Medulla oblongata (tissue), 1 donor: ENCODE data around the gene CD300LG.
"Not testable (repeated sequence)": the region's sequence is repeated elsewhere in the genome, so short reads cannot be mapped to it uniquely, and the experiment has no call there.

ENCODE experiments used
- DNase-seq: peaks from one replicate; pipeline ENCODE4 v3.0.0-alpha.2; 2015; ENCODE audit errors: extremely low spot score

CD300LG gene

GRCh38 chr17:43879723-43880419 lies 32.9 kb downstream of the CD300LG start:
- no peak for DNase-seq

- DNase-seq = no peak
Observed at GRCh38 chr17:43880420-43880991, 33.5 kb downstream of the CD300LG start.

- DNase-seq = no peak
Observed at GRCh38 chr17:43881181-43881580, 34.2 kb downstream of the CD300LG start.

GRCh38 chr17:43881758-43882505 lies 35.0 kb downstream of the CD300LG start:
- DNase-seq = no peak

GRCh38 chr17:43882761-43883415 lies 35.9 kb downstream of the CD300LG start:
- DNase-seq = no peak

GRCh38 chr17:43888548-43888947 lies 41.6 kb downstream of the CD300LG start:
- no peak for DNase-seq

GRCh38 chr17:43890240-43890639 lies 43.3 kb downstream of the CD300LG start:
- DNase-seq = no peak

- DNase-seq = no peak
Observed at GRCh38 chr17:43891851-43892646, 45.1 kb downstream of the CD300LG start.

GRCh38 chr17:43892647-43892952 lies 45.6 kb downstream of the CD300LG start:
- DNase-seq = no peak

- DNase-seq = not testable (repeated sequence)
Observed at GRCh38 chr17:43894494-43894893, 47.5 kb downstream of the CD300LG start.

- no peak for DNase-seq
Observed at GRCh38 chr17:43897831-43898230, 50.9 kb downstream of the CD300LG start.

GRCh38 chr17:43898446-43898845 lies 51.5 kb downstream of the CD300LG start:
- no peak for DNase-seq

- peak; percentile 86 for DNase-seq
Observed at GRCh38 chr17:43900183-43900857, 53.3 kb downstream of the CD300LG start.

- no peak for DNase-seq
Observed at GRCh38 chr17:43900858-43901754, 54.1 kb downstream of the CD300LG start.

GRCh38 chr17:43901861-43902589 lies 55.0 kb downstream of the CD300LG start:
- no peak for DNase-seq

GRCh38 chr17:43905400-43905984 lies 58.5 kb downstream of the CD300LG start:
- DNase-seq = peak; percentile 22

- peak; percentile 92 for DNase-seq
Observed at GRCh38 chr17:43905985-43906852, 59.2 kb downstream of the CD300LG start.

GRCh38 chr17:43906951-43907424 lies 60.0 kb downstream of the CD300LG start:
- DNase-seq = peak; percentile 27
